HG03103 (cell line): ENCODE measurements around the gene MDH2.
"Not testable (repeated sequence)": the region's sequence is repeated elsewhere in the genome, so short reads cannot be mapped to it uniquely, and the experiment has no call there.

Experiments used
- ATAC-seq: cut with Tn5 transposase; IDR thresholded peaks from one replicate; pipeline ENCODE4 v1.9.1; 2021; ENCODE audit warnings: low read depth; ENCODE audit not compliant: unreplicated experiment

Gene MDH2

GRCh38 chr7:76071316-76072242 is 23.7 kb downstream of the MDH2 start:
- no peak for ATAC-seq

GRCh38 chr7:76072243-76073148 is 24.6 kb downstream of the MDH2 start:
- no peak for ATAC-seq

GRCh38 chr7:76073335-76073990 is 25.6 kb downstream of the MDH2 start:
- ATAC-seq, result no peak

- ATAC-seq, result no peak
Observed at GRCh38 chr7:76074306-76074971, 26.5 kb downstream of the MDH2 start.

DNA sequence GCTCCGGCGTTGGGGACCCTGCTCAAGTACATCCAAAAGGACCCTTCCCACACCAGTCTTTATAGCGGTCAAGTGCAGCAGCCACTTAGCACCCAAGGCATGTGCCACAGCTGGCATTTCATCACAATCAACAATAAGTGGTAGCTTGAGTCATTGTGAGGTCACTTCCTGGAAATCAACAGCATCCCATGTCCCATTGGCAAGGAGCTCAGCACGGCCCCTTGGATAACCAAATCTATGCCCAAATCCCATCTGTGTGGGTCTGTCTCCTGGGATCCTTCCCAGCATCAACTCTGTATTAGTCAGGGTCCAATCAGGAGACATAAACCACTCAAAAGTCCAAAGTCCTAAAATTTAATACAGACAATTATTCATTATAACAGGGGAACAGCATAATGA is 27.1 kb downstream of the MDH2 start:
- ATAC-seq, result no peak

DNA sequence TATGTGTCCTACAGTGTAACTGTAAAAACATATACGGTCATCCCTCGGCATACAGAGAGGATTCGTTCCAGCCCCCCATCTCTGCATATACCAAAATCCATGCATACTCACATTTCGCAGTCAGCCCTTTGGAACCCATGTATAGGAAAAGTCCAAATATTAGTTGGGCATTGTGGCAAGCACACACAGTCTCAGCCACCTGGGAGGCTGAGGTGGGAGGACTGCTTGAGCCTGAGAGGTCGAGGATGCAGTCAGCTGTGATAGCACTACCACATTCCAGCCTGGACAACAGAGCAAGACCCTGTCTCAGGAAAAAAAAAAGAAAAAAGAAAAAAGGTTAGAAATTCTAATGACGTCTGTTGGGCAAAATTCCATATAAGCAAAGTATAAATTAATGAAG is 29.1 kb downstream of the MDH2 start:
- ATAC-seq, result no peak

DNA sequence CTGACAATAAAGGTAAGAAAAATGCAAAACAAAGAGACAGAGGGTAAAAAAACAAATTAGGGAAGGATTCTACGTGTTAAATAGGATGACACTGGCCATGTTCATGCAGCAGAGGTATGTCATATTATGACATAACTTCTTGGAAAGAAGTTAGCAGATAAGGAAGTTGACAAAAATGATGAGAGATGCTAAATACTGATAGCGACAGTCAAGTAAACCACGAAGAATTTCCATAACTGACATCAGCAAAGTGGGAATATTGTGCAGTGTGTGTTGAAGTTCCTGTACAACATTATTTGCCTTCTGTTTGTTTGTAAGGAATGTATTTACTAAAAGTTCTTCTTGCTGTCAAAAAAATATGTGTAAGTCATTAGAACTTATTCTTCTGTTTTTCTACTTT is 29.5 kb downstream of the MDH2 start:
- ATAC-seq, result no peak

- ATAC-seq, result no peak
Observed at GRCh38 chr7:76080204-76080603, 32.3 kb downstream of the MDH2 start.

GRCh38 chr7:76084115-76084514 is 36.2 kb downstream of the MDH2 start:
- ATAC-seq, result not testable (repeated sequence)

GRCh38 chr7:76086070-76086469 is 38.2 kb downstream of the MDH2 start:
- ATAC-seq, result no peak

GRCh38 chr7:76087362-76087791 is 39.5 kb downstream of the MDH2 start:
- ATAC-seq, result not testable (repeated sequence)

DNA sequence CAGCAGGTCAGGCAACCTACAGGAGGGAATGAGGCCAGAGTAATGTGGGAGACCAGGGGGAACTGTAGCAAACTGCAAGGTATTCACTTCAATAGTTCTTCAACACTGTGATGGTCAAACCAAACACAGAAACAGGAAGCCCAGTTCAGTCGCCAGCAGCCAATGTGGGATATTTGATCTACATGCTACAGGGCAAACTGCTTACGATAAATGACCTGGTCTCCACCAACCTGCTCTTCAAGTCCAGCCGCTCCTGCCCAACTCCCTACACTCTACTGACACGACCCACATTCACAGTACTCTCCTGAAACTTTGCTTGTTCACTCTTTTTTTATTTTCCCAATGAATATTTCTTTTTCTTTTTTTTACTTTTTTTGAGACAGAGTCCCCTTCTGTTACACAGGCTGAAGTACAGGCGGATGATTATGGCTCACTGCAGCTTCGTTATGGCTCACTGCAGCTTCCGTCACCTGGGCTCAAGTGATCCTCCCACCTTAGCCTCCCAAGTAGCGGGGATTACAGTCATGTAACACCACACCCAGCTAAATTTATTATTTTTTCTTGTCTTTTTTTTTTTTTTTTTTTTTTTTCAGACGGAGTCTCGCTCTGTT is 42.1 kb downstream of the MDH2 start:
- no peak for ATAC-seq

- ATAC-seq, result no peak
Observed at GRCh38 chr7:76091506-76091905, 43.6 kb downstream of the MDH2 start.

DNA sequence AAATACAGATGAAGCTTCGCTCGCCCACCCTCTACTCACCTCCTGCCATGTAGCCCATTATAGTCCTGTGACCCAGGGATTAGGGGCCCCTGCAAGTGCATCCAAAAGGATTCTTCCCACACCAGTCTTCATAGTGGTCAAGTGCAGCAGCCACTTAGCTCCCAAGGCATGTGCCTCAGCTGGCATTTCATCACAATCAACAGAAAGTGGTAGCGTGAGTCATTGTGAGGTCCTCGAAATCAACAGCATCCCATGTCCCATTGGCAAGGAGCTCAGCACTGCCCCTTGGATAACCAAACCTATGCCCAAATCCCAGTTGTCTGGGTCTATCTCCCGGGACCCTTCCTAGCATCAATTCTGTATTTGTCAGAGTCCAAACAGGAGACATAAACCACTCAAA is 45.6 kb downstream of the MDH2 start:
- ATAC-seq, result not testable (repeated sequence)

DNA sequence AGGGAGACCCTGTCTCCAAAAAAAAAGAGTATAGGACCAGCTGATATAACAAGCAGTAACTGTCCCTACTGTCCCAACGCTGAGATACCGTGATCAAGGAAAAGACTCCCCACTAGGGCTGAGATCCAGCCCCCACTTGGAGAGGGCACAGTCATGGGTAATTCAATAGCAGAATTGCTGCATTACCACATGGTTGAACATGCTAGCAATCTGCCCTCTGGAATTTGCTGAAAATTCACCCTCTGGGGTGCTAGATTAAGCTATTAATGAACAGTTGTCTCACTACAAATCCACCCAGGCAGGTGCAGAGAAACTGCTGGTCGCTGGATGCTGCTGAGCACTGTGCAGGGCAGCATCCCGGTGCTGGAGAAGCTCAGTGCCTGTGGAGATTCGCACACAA is 46.4 kb downstream of the MDH2 start:
- ATAC-seq, result not testable (repeated sequence)

DNA sequence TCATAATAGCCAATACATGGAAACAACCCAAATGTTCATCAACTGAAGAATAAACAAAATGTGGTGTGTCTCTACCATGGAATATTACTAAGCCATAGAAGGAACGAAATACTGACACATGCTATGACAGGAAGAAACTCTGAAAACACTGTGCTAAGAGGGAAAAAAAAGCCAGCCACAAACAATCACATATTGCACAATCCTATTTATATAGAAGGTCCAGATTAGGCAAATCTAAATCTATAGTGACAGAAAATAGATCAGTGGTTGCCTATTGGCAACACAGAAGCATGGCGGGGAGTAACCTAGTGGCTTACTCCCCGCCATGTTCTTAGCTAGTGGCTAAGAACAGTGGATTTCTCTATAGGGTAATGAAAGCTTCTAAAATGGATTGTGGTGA is 48.0 kb downstream of the MDH2 start:
- no peak for ATAC-seq

DNA sequence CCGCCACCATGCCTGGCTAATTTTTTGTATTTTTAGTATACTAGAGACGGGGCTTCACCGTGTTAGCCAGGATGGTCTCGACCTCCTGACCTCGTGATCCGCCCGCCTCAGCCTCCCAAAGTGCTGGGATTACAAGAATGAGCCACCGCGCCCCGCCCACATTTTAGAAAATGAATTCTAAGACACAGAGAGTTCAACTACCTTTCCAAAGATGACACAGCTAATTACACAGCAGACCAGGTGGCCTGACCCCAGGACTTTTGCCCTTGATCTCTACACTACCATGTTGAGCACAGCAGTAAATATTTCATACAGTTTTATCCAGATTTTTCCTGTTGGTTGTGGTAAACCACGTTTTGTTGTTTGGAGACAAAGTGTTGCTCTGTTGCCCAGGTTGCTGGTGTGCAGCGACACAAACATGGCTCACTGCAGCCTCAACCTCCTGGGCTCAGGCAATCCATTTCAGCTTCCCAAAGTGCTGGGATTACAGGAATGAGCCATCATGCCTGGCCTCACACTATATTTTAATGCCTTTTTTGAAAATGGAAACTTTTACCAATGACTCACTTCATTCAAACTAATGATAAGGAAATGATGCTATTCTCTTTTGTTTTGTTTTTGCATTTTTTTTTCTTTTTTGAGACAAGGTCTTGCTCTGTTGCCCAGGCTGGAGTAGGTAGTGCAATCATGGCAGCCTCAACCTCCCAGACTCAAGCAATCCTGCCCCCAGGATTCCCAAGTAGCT is 54.0 kb downstream of the MDH2 start:
- ATAC-seq, result not testable (repeated sequence)

DNA sequence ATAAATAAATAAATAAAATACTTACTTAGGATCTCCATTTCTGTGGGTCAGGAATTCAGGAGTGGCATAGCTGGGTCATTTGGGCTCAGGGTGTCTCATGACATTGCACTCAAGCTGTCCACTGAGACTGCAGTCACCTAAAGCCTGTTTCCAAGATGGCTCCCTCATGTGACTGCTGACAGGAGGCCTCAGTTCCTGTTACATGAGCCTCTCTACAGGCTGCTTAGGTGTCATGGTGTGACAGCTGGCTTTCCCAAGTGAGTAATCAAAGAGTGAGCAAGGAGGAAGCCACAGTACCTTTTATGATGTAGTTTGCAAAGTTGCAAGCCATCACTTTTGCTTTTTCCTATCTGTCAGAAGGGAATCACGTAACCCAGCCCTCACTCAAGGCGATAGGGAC is 55.9 kb downstream of the MDH2 start:
- not testable (repeated sequence) for ATAC-seq

- not testable (repeated sequence) for ATAC-seq
Observed at GRCh38 chr7:76106130-76106529, 58.2 kb downstream of the MDH2 start.
